Endothelial cell of umbilical vein (primary cell): Measurements from ENCODE around the gene CS. TPM values are rescaled to one million over a fixed set of nuclear protein-coding genes. Genes with fewer than 3 reads are reported as not detected.

ENCODE experiments used
- BruUV-seq: library from RNA; stranded (reverse); fragments of 400-500 nt; replicated peaks from 2 replicates; lab custom pipeline; 2021; lab: Mats Ljungman, UMichigan
- CTCF ChIA-PET: fragments of 300-600, 350-600 bp; sonication (Branson Sonifier 250); formaldehyde crosslinking; loops from one replicate; lab custom pipeline; 2021; ENCODE audit warnings: antibody characterized with exemption, inconsistent platforms; lab: Charles Lee
- POLR2A ChIA-PET: fragments of 300-600, 350-600 bp; sonication (Branson Sonifier 250); formaldehyde crosslinking; loops from one replicate; lab custom pipeline; 2021; ENCODE audit warnings: antibody characterized with exemption, inconsistent platforms; lab: Charles Lee
- DNase-seq: peaks from one replicate; pipeline ENCODE4 v3.0.0-alpha.2; 2011; ENCODE audit warnings: low read depth, low spot score
- FAIRE-seq: peaks from 2 replicates; lab custom pipeline; 2011; peaks lifted over from hg19 to GRCh38; lab: Jason Lieb, UNC
- H2AFZ ChIP-seq: 2 replicates; pipeline ENCODE4 v1.6.0; 2012; ENCODE audit warnings: low read depth, low read length, control low read depth, inconsistent platforms
- H3K27ac ChIP-seq: 2 replicates; pipeline ENCODE4 v1.5.1; 2011; ENCODE audit warnings: low read depth, mild to moderate bottlenecking, control low read depth, low read length, moderate library complexity; ENCODE audit not compliant: insufficient read depth
- H3K27me3 ChIP-seq, 2 experiments: 2 replicates each; pipeline versions ENCODE4 v1.6.0 to v1.6.1; 2011; ENCODE audit warnings: low read length in 2 of 2, mixed read lengths in 1 of 2; ENCODE audit not compliant: control insufficient read depth in 2 of 2, insufficient read depth in 2 of 2
- H3K36me3 ChIP-seq, 2 experiments: 2 replicates in 1 of 2; 3 replicates in 1 of 2; pipeline ENCODE4 v1.5.1; 2011; ENCODE audit warnings: low read length in 2 of 2, mild to moderate bottlenecking in 1 of 2, moderate library complexity in 1 of 2; ENCODE audit not compliant: control insufficient read depth in 2 of 2, insufficient read depth in 2 of 2; ENCODE audit errors: extremely low read depth in 1 of 2
- H3K4me1 ChIP-seq: 3 replicates; pipeline ENCODE4 v1.5.1; 2011; ENCODE audit warnings: mild to moderate bottlenecking, low read length; ENCODE audit not compliant: control insufficient read depth, insufficient read depth; ENCODE audit errors: extremely low read depth
- H3K4me2 ChIP-seq: 2 replicates; pipeline ENCODE4 v1.6.1; 2011; ENCODE audit warnings: low read length, control low read depth, mixed read lengths; ENCODE audit not compliant: insufficient read depth
- H3K4me3 ChIP-seq, 3 experiments: fragments of 200-600 bp in 1 of 3; sonication (generic), shearing (Covaris generic) in 1 of 3; replicated peaks in 1 of 3; 2 replicates each; pipeline ENCODE4 v1.5.1; 2011 to 2016; ENCODE audit warnings: control low read depth in 3 of 3, low read length in 3 of 3, mild to moderate bottlenecking in 2 of 3, inconsistent platforms in 1 of 3, low read depth in 1 of 3, moderate library complexity in 1 of 3; ENCODE audit not compliant: insufficient read depth in 1 of 3
- H3K79me2 ChIP-seq: 2 replicates; pipeline ENCODE4 v1.6.0; 2012; ENCODE audit warnings: low read length, inconsistent platforms; ENCODE audit not compliant: control insufficient read depth, insufficient read depth
- H3K9ac ChIP-seq: replicated peaks from 2 replicates; pipeline ENCODE3; 2011; ENCODE audit warnings: low read length, control low read depth; ENCODE audit not compliant: insufficient read depth; ENCODE audit errors: extremely low read depth
- H3K9me1 ChIP-seq: replicated peaks from 3 replicates; pipeline ENCODE4 v1.6.0; 2011; ENCODE audit warnings: mild to moderate bottlenecking, low read length; ENCODE audit not compliant: control insufficient read depth, insufficient read depth; ENCODE audit errors: extremely low read depth
- H3K9me3 ChIP-seq: replicated peaks from 2 replicates; pipeline ENCODE4 v1.5.1; 2012; ENCODE audit warnings: low read length, inconsistent platforms; ENCODE audit not compliant: control insufficient read depth, insufficient read depth
- H4K20me1 ChIP-seq: replicated peaks from 2 replicates; pipeline ENCODE3; 2011; ENCODE audit warnings: mild to moderate bottlenecking, low read length; ENCODE audit not compliant: control insufficient read depth, insufficient read depth; ENCODE audit errors: extremely low read depth
- EZH2 ChIP-seq: IDR thresholded peaks from 2 replicates; pipeline ENCODE4 v1.6.1; 2012; ENCODE audit warnings: borderline replicate concordance, low read depth, mild to moderate bottlenecking, moderate library complexity, low read length, inconsistent platforms; ENCODE audit not compliant: severe bottlenecking
- FOS ChIP-seq: IDR thresholded peaks from 2 replicates; pipeline ENCODE4 v1.6.1; 2011; ENCODE audit warnings: mild to moderate bottlenecking, low read length, moderate library complexity, borderline replicate concordance; ENCODE audit not compliant: insufficient read depth
- GATA2 ChIP-seq: IDR thresholded peaks from 2 replicates; pipeline ENCODE4 v1.7.0; 2011; ENCODE audit warnings: low read depth, mild to moderate bottlenecking, moderate library complexity, mixed read lengths, low read length; ENCODE audit not compliant: insufficient read length, insufficient read depth
- JUN ChIP-seq: IDR thresholded peaks from 2 replicates; pipeline ENCODE4 v1.6.1; 2011; ENCODE audit warnings: borderline replicate concordance, low read depth; ENCODE audit not compliant: insufficient read length, insufficient read depth
- MYC ChIP-seq: IDR thresholded peaks from one replicate; pipeline ENCODE4 v1.6.1; 2011; ENCODE audit warnings: mild to moderate bottlenecking, low read depth, low read length
- POLR2A ChIP-seq: IDR thresholded peaks from 2 replicates; pipeline ENCODE4 v1.6.1; 2012; ENCODE audit warnings: low read depth, mild to moderate bottlenecking, control low read depth, low read length
- POLR2AphosphoS5 ChIP-seq: IDR thresholded peaks from 2 replicates; pipeline ENCODE4 v1.6.1; 2012; ENCODE audit warnings: low read depth, mild to moderate bottlenecking, control low read depth, low read length, moderate library complexity; ENCODE audit not compliant: insufficient read depth
- dilution Hi-C: fragments of 300-500 bp; cut with MboI; formaldehyde crosslinking; loops from one replicate; pipeline ENCODE4 v1.15.0; 2019; ENCODE audit warnings: low sequenced_read_pairs; ENCODE audit not compliant: extremely low pct_ligation_motif_present
- intact Hi-C: fragments of 100-400 bp; cut with micrococcal nuclease; formaldehyde crosslinking; loops from one replicate; pipeline ENCODE4 v1.10.0; 2022
- polyA plus RNA-seq, 4 experiments: library from polyadenylated mRNA; depleted of rRNA in 3 of 4; stranded (reverse) in 3 of 4; unstranded in 1 of 4; fragments of >200 nt; gene quantifications; 2 replicates each; pipeline versions ENCODE4 v1.2.1 to v1.2.3, GENCODE V29; 2011 to 2012; ENCODE audit warnings: missing spikeins in 1 of 4
- total RNA-seq: library from RNA; stranded (reverse); gene quantifications from 2 replicates; pipeline ENCODE4 v1.2.3, GENCODE V29; 2021
- TF ChIP-seq, protein P1 (sequence below), 2 donors: IDR thresholded peaks; 1 replicate in 1 of 2; 2 replicates in 1 of 2; pipeline ENCODE4 v1.5.1; 2011; ENCODE audit warnings: low read length in 2 of 2, mild to moderate bottlenecking in 2 of 2, moderate library complexity in 2 of 2, control low read depth in 1 of 2, inconsistent platforms in 1 of 2, low read depth in 1 of 2; ENCODE audit not compliant: insufficient read depth in 1 of 2; ENCODE audit errors: extremely low read depth in 1 of 2
- TF ChIP-seq, protein P2 (sequence below): IDR thresholded peaks from 2 replicates; pipeline ENCODE4 v1.6.1; 2011; ENCODE audit not compliant: insufficient read depth, insufficient read length

CS gene
- total and polyA plus RNA-seq, 2 donors (not counting 3 experiments of a cell fraction or from before 2014, with no cell fraction given) = 129 to 312 TPM

DNA sequence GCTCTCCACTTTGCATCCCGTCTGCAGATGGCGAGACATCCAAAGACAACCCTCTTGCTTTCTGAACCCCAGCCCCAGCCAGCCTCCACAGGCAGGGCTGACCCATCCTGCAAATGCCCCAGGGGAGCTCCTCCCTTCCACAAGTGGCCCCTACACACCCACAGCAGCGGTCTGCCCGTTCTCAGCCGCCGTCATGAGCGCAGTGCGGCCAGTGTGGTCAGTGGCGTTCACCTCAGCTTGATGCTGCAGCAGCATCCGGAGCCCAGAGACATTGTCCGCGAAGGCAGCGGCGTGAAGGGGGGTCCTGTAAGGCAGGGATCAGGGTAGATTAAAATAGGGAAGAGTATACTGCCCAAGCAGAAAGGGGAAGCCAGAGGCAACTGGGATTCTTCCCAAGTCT is 55.6 kb downstream of the CS start:
- TF ChIP-seq POLR2A = no peak
- TF ChIP-seq MYC = no peak
- TF ChIP-seq JUN = no peak
- TF ChIP-seq FOS = no peak
- no peak for TF ChIP-seq GATA2
- TF ChIP-seq EZH2 = no peak
- no peak for TF ChIP-seq POLR2AphosphoS5
- TF ChIP-seq, protein P1, sequence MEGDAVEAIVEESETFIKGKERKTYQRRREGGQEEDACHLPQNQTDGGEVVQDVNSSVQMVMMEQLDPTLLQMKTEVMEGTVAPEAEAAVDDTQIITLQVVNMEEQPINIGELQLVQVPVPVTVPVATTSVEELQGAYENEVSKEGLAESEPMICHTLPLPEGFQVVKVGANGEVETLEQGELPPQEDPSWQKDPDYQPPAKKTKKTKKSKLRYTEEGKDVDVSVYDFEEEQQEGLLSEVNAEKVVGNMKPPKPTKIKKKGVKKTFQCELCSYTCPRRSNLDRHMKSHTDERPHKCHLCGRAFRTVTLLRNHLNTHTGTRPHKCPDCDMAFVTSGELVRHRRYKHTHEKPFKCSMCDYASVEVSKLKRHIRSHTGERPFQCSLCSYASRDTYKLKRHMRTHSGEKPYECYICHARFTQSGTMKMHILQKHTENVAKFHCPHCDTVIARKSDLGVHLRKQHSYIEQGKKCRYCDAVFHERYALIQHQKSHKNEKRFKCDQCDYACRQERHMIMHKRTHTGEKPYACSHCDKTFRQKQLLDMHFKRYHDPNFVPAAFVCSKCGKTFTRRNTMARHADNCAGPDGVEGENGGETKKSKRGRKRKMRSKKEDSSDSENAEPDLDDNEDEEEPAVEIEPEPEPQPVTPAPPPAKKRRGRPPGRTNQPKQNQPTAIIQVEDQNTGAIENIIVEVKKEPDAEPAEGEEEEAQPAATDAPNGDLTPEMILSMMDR (IDR thresholded peaks at IDR 0.05; ENCODE audit: extremely low read depth in 1 of 2, insufficient read depth in 1 of 2, low read depth in 1 of 2, low read length in 2 of 2) = no peak
- TF ChIP-seq, protein P2, sequence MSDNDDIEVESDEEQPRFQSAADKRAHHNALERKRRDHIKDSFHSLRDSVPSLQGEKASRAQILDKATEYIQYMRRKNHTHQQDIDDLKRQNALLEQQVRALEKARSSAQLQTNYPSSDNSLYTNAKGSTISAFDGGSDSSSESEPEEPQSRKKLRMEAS = no peak
- H3K9me3 ChIP-seq = no peaks in the 10 kb centered on the region
- H3K4me2 ChIP-seq = no peak overlapping the region
- no peak for DNase-seq
- no peak overlapping the region for H3K9ac ChIP-seq
- H3K4me3 ChIP-seq = no peak overlapping the region
- peaks cover 28 to 79% of the 10 kb centered on the region in 2 experiments for H3K36me3 ChIP-seq
- intact Hi-C loops = no loop called here
- H3K9me1 ChIP-seq = no peaks in the 10 kb centered on the region
- H3K79me2 ChIP-seq = no peaks in the 10 kb centered on the region
- no peak overlapping the region for H3K27ac ChIP-seq
- no peak for FAIRE-seq
- H3K27me3 ChIP-seq = no peaks in the 10 kb centered on the region
- dilution Hi-C loops = no loop called here
- POLR2A ChIA-PET = no interaction called here
- no peaks in the 10 kb centered on the region for H4K20me1 ChIP-seq
- H2AFZ ChIP-seq = no peak overlapping the region
- H3K4me1 ChIP-seq = no peaks in the 10 kb centered on the region
- no TSS peak for BruUV-seq
- CTCF ChIA-PET = no interaction called here
